H1 (cell line): Measurements from ENCODE around the gene BPIFB3. TPM values are rescaled to one million over a fixed set of nuclear protein-coding genes. Genes with fewer than 3 reads are reported as not detected.

Source experiments
- CTCF ChIA-PET: fragments of 300-600 bp; sonication (Branson Sonifier 250); formaldehyde crosslinking; loops from one replicate; lab custom pipeline; 2021; ENCODE audit not compliant: partially characterized antibody; lab: Charles Lee
- POLR2A ChIA-PET: fragments of 300-600 bp; sonication (Branson Sonifier 250); formaldehyde crosslinking; loops from one replicate; lab custom pipeline; 2021; ENCODE audit warnings: inconsistent platforms; ENCODE audit not compliant: partially characterized antibody; lab: Charles Lee
- DNase-seq, 2 experiments: peaks; one replicate each; pipeline versions ENCODE4 v3.0.0 to v3.0.0-alpha.2; 2010 to 2022; ENCODE audit warnings: low spot score in 2 of 2, low read depth in 1 of 2, mixed read lengths in 1 of 2
- FAIRE-seq: peaks from 2 replicates; lab custom pipeline; 2011; peaks lifted over from hg19 to GRCh38; lab: Jason Lieb, UNC
- H2AFZ ChIP-seq: 2 replicates; pipeline ENCODE4 v1.8.1; 2012; ENCODE audit warnings: low read length, inconsistent platforms
- H2AK5ac ChIP-seq: 2 replicates; pipeline ENCODE4 v1.6.1; 2013; ENCODE audit warnings: low read depth, low read length
- H2BK120ac ChIP-seq: replicated peaks from 2 replicates; pipeline ENCODE3; 2013; ENCODE audit warnings: low read depth, low read length, inconsistent platforms
- H2BK12ac ChIP-seq: 2 replicates; pipeline ENCODE4 v1.6.1; 2013; ENCODE audit warnings: low read depth, low read length
- H2BK15ac ChIP-seq: 2 replicates; pipeline ENCODE4 v1.6.1; 2013; ENCODE audit warnings: low read length
- H2BK20ac ChIP-seq: 2 replicates; pipeline ENCODE4 v1.6.1; 2013; ENCODE audit warnings: low read length
- H2BK5ac ChIP-seq: 2 replicates; pipeline ENCODE4 v1.6.1; 2013; ENCODE audit warnings: low read depth, low read length
- H3K14ac ChIP-seq: 2 replicates; pipeline ENCODE4 v1.6.1; 2013; ENCODE audit warnings: inconsistent platforms; ENCODE audit not compliant: insufficient read length
- H3K18ac ChIP-seq: 2 replicates; pipeline ENCODE4 v1.6.1; 2013; ENCODE audit warnings: low read length; ENCODE audit errors: extremely low read depth
- H3K23ac ChIP-seq: 2 replicates; pipeline ENCODE4 v1.6.1; 2013; ENCODE audit warnings: inconsistent platforms; ENCODE audit not compliant: insufficient read length
- H3K23me2 ChIP-seq: 2 replicates; pipeline ENCODE4 v1.6.1; 2013; ENCODE audit warnings: low read depth, low read length
- H3K27ac ChIP-seq: 2 replicates; pipeline ENCODE4 v1.6.1; 2011; ENCODE audit warnings: low read depth, low read length, inconsistent platforms
- H3K27me3 ChIP-seq, 4 experiments: replicated peaks in 1 of 4; 1 replicate in 1 of 4; 2 replicates in 3 of 4; pipeline versions ENCODE4 v1.6.1 to v1.8.1; 2011 to 2013; ENCODE audit warnings: low read length in 3 of 4, mild to moderate bottlenecking in 3 of 4, inconsistent platforms in 2 of 4, mixed read lengths in 2 of 4, moderate library complexity in 1 of 4; ENCODE audit not compliant: control insufficient read depth in 3 of 4, insufficient read depth in 3 of 4; ENCODE audit errors: extremely low read depth in 1 of 4
- H3K36me3 ChIP-seq, 4 experiments: 2 replicates each; pipeline versions ENCODE4 v1.6.1 to v1.8.1; 2011 to 2013; ENCODE audit warnings: mild to moderate bottlenecking in 4 of 4, low read length in 3 of 4, moderate library complexity in 2 of 4, control low read depth in 1 of 4, inconsistent platforms in 1 of 4; ENCODE audit not compliant: insufficient read depth in 4 of 4, control insufficient read depth in 2 of 4
- H3K4ac ChIP-seq: replicated peaks from 2 replicates; pipeline ENCODE3; 2013; ENCODE audit warnings: low read length, low read depth, mixed read lengths, inconsistent platforms; ENCODE audit not compliant: insufficient read length
- H3K4me1 ChIP-seq, 4 experiments: replicated peaks in 1 of 4; 1 replicate in 1 of 4; 2 replicates in 3 of 4; pipeline versions ENCODE4 v1.6.1 to v1.8.1; 2011 to 2013; ENCODE audit warnings: low read length in 3 of 4, inconsistent platforms in 2 of 4, mixed read lengths in 1 of 4; ENCODE audit not compliant: insufficient read depth in 4 of 4, control insufficient read depth in 3 of 4
- H3K4me2 ChIP-seq, 2 experiments: 2 replicates each; pipeline versions ENCODE4 v1.6.1 to v1.8.1; 2011 to 2013; ENCODE audit warnings: low read depth in 2 of 2, low read length in 2 of 2, control low read depth in 1 of 2, inconsistent platforms in 1 of 2, mild to moderate bottlenecking in 1 of 2; ENCODE audit not compliant: insufficient read depth in 1 of 2
- H3K4me3 ChIP-seq, 4 experiments: fragments of 200-600, 300-600 bp in 1 of 4; sonication (generic), shearing (Covaris generic), sonication (Bioruptor Twin) in 1 of 4; 2 replicates each; pipeline versions ENCODE4 v1.5.1 to v1.8.1; 2011 to 2016; ENCODE audit warnings: low read length in 4 of 4, low read depth in 3 of 4, control low read depth in 2 of 4, inconsistent platforms in 2 of 4, mild to moderate bottlenecking in 2 of 4, mixed read lengths in 1 of 4, moderate library complexity in 1 of 4; ENCODE audit not compliant: insufficient read depth in 2 of 4; ENCODE audit errors: extremely low read depth in 1 of 4
- H3K56ac ChIP-seq: replicated peaks from 2 replicates; pipeline ENCODE3; 2013; ENCODE audit warnings: low read depth, mild to moderate bottlenecking, mixed read lengths, low read length, inconsistent platforms; ENCODE audit not compliant: insufficient read length
- H3K79me1 ChIP-seq: 2 replicates; pipeline ENCODE4 v1.6.1; 2013; ENCODE audit warnings: low read depth, low read length, control low read depth
- H3K79me2 ChIP-seq, 2 experiments: 2 replicates each; pipeline versions ENCODE4 v1.6.1 to v1.8.1; 2012 to 2013; ENCODE audit warnings: low read length in 2 of 2, mild to moderate bottlenecking in 2 of 2, inconsistent platforms in 1 of 2; ENCODE audit not compliant: insufficient read depth in 2 of 2, control insufficient read depth in 1 of 2
- H3K9ac ChIP-seq, 4 experiments: replicated peaks in 1 of 4; 1 replicate in 1 of 4; 2 replicates in 3 of 4; pipeline versions ENCODE4 v1.6.1 to v1.8.1; 2011 to 2013; ENCODE audit warnings: low read depth in 3 of 4, low read length in 3 of 4, control low read depth in 2 of 4, mild to moderate bottlenecking in 2 of 4, moderate library complexity in 2 of 4, inconsistent platforms in 1 of 4; ENCODE audit errors: extremely low read depth in 1 of 4
- H3K9me3 ChIP-seq, 2 experiments: 2 replicates each; pipeline versions ENCODE4 v1.6.1 to v1.8.1; 2012 to 2013; ENCODE audit warnings: mild to moderate bottlenecking in 2 of 2, moderate library complexity in 2 of 2, control low read depth in 1 of 2, inconsistent platforms in 1 of 2, low read depth in 1 of 2, low read length in 1 of 2, mixed read lengths in 1 of 2; ENCODE audit not compliant: insufficient read depth in 2 of 2
- H4K20me1 ChIP-seq, 2 experiments: replicated peaks in 1 of 2; 2 replicates each; pipeline versions ENCODE3 to v1.8.1; 2011 to 2013; ENCODE audit warnings: inconsistent platforms in 2 of 2, low read length in 2 of 2, mild to moderate bottlenecking in 1 of 2; ENCODE audit not compliant: insufficient read depth in 2 of 2, control insufficient read depth in 1 of 2
- H4K5ac ChIP-seq: 2 replicates; pipeline ENCODE4 v1.6.1; 2013; ENCODE audit warnings: low read length, low read depth, mixed read lengths, inconsistent platforms; ENCODE audit not compliant: insufficient read length
- H4K8ac ChIP-seq: 2 replicates; pipeline ENCODE4 v1.8.0; 2013; ENCODE audit warnings: mild to moderate bottlenecking, moderate library complexity, low read length, inconsistent platforms; ENCODE audit not compliant: insufficient read depth; ENCODE audit errors: extremely low read depth
- H4K91ac ChIP-seq: replicated peaks from 2 replicates; pipeline ENCODE3; 2013; ENCODE audit warnings: low read length, mixed read lengths, inconsistent platforms; ENCODE audit not compliant: insufficient read length
- CBX5 ChIP-seq: fragments of 300-800, 300-1000 bp; sonication (generic); IDR thresholded peaks from 2 replicates; pipeline ENCODE4 v1.7.1; 2016; ENCODE audit warnings: antibody characterized with exemption, low read length, low read depth
- RNF2 ChIP-seq: fragments of 200-900, 300-1000 bp; sonication (generic); IDR thresholded peaks from 2 replicates; pipeline ENCODE4 v1.7.1; 2016; ENCODE audit warnings: borderline replicate concordance, low read depth, mild to moderate bottlenecking, antibody characterized with exemption, low read length; ENCODE audit not compliant: poor library complexity, severe bottlenecking; ENCODE audit errors: missing control alignments
- WGBS, 2 experiments: shearing (Covaris generic) in 1 of 2; methylation state at CpG; one replicate each; pipeline versions ENCODE4 v1.1.6 to v1.1.7; 2013 to 2015; ENCODE audit warnings: low lambda C conversion rate in 2 of 2, mixed read lengths in 2 of 2, inconsistent platforms in 1 of 2, low coverage in 1 of 2, missing lambda C conversion rate in 1 of 2; ENCODE audit not compliant: insufficient replicate concordance in 2 of 2, insufficient coverage in 1 of 2, insufficient read length in 1 of 2; ENCODE audit errors: extremely low coverage in 1 of 2, missing lambda C conversion rate in 1 of 2; 5-methylcytosine and 5-hydroxymethylcytosine counted together
- polyA plus RNA-seq, 7 experiments: library from polyadenylated mRNA; depleted of rRNA in 3 of 7; stranded (reverse) in 5 of 7; unstranded in 2 of 7; fragments of >200 nt in 5 of 7; fragments of 200-250 nt in 2 of 7; gene quantifications; 1 replicate in 5 of 7; 2 replicates in 1 of 7; 4 replicates in 1 of 7; pipeline versions ENCODE4 v1.2.1 to v1.2.3, GENCODE V29; 2011 to 2013; ENCODE audit warnings: missing spikeins in 2 of 7, mixed read lengths in 2 of 7
- total RNA-seq: library from RNA; stranded (reverse); fragmentation: NEBNext Ultra II Directional; extraction: Animal tissue kit (Norgen Biotek cat#: 25700); gene quantifications from 2 replicates; pipeline ENCODE4 v1.2.1, GENCODE V29; 2021

Gene BPIFB3
- total and polyA plus RNA-seq, 2 of the 8 experiments (the other 6 are each of a cell fraction or from before 2014, with no cell fraction given) = not detected

GRCh38 chr20:33081411-33082154 is 27.9 kb downstream of the BPIFB3 start:
- Histone ChIP-seq H3K14ac (no peak overlapping the region), H3K23me2 (peaks cover 2% of the 10 kb centered on the region; the same call in 1 of the 2 replicates), H2BK5ac (no peak overlapping the region), H3K27me3 (no peaks in the 10 kb centered on the region), H2BK20ac (no peak overlapping the region), H2AFZ (no peak overlapping the region), H3K27ac (no peak overlapping the region), H3K79me1 (no peaks in the 10 kb centered on the region), H2BK12ac (no peak overlapping the region), H3K79me2 (no peaks in the 10 kb centered on the region), H3K9me3 (no peaks in the 10 kb centered on the region), H2AK5ac (no peak overlapping the region), H3K9ac (no peak overlapping the region), H2BK15ac (no peak overlapping the region), H3K4me1 (no peaks in the 10 kb centered on the region), H2BK120ac (no peak overlapping the region), H3K36me3 (no peaks in the 10 kb centered on the region), H3K4ac (no peak overlapping the region), H3K56ac (no peak overlapping the region), H4K8ac (no peak overlapping the region), H4K20me1 (no peaks in the 10 kb centered on the region), H3K18ac (no peak overlapping the region), H4K91ac (no peak overlapping the region), H3K4me2 (no peak overlapping the region), H3K23ac (no peak overlapping the region), H4K5ac (no peak overlapping the region), H3K4me3 (no peak overlapping the region)
- no peak for FAIRE-seq
- ChIA-PET CTCF (interaction anchor here (1.2 kb wide), 1 partner anchor 86 kb away, joined by 3 read pairs; no protein-coding TSS in a partner anchor), POLR2A (no interaction called here)
- DNase-seq = no peak
- 93% methylated on average over 7 of the region's 7 CpGs; no CpG with 5 or more reads in 1 of the 2 experiments for WGBS, 2 experiments
- TF ChIP-seq CBX5 (no peak), RNF2 (no peak)
